GM23248 (cell line): ENCODE results near the gene VPS33A. TPM values are rescaled to one million over a fixed set of nuclear protein-coding genes. Genes with fewer than 3 reads are reported as not detected.

Experiments used
- DNase-seq: peaks from one replicate; pipeline ENCODE4 v3.0.0-alpha.2; 2015
- H2AFZ ChIP-seq: fragments of 200-600 bp; sonication (generic); 2 replicates; pipeline ENCODE4 v1.6.1; 2016; ENCODE audit warnings: antibody characterized with exemption
- H3F3A ChIP-seq: fragments of 200-600 bp; sonication (generic); 2 replicates; pipeline ENCODE4 v1.6.1; 2016; ENCODE audit warnings: mild to moderate bottlenecking, antibody characterized with exemption, mixed run types; ENCODE audit not compliant: insufficient read depth
- H3K27ac ChIP-seq: fragments of 200-600 bp; sonication (generic); 2 replicates; pipeline ENCODE4 v1.5.1; 2016; ENCODE audit warnings: mild to moderate bottlenecking
- H3K27me3 ChIP-seq: fragments of 200-600 bp; sonication (generic); replicated peaks from 2 replicates; pipeline ENCODE4 v1.6.1; 2016; ENCODE audit warnings: mild to moderate bottlenecking; ENCODE audit not compliant: insufficient read depth
- H3K36me3 ChIP-seq: fragments of 200-600 bp; sonication (generic); 2 replicates; pipeline ENCODE4 v1.6.1; 2016; ENCODE audit warnings: low read depth, mild to moderate bottlenecking
- H3K4me1 ChIP-seq: fragments of 200-600 bp; sonication (generic); 2 replicates; pipeline ENCODE4 v1.6.1; 2016; ENCODE audit warnings: mild to moderate bottlenecking; ENCODE audit not compliant: insufficient read depth
- H3K4me2 ChIP-seq: fragments of 200-600 bp; sonication (generic); one replicate; pipeline ENCODE4 v1.6.1; 2016; ENCODE audit warnings: mild to moderate bottlenecking; ENCODE audit not compliant: unreplicated experiment
- H3K4me3 ChIP-seq: fragments of 200-600 bp; sonication (generic); 2 replicates; pipeline ENCODE4 v1.5.1; 2016; ENCODE audit warnings: mild to moderate bottlenecking
- H3K79me2 ChIP-seq: fragments of 200-600 bp; sonication (generic); 2 replicates; pipeline ENCODE4 v1.6.1; 2016; ENCODE audit warnings: mild to moderate bottlenecking; ENCODE audit not compliant: insufficient read depth
- H3K9ac ChIP-seq: fragments of 200-600 bp; sonication (generic); 2 replicates; pipeline ENCODE4 v1.6.1; 2016; ENCODE audit warnings: mild to moderate bottlenecking
- H3K9me2 ChIP-seq: fragments of 200-600 bp; sonication (generic); 2 replicates; pipeline ENCODE4 v1.6.1; 2016; ENCODE audit warnings: mixed run types, mild to moderate bottlenecking, moderate library complexity; ENCODE audit not compliant: insufficient read depth
- H3K9me3 ChIP-seq: fragments of 200-600 bp; sonication (generic); one replicate; pipeline ENCODE4 v1.6.1; 2017; ENCODE audit warnings: low read depth
- H4K20me1 ChIP-seq: fragments of 200-600 bp; sonication (generic); 2 replicates; pipeline ENCODE4 v1.6.0; 2016; ENCODE audit not compliant: insufficient read depth
- EZH2 ChIP-seq: fragments of 200-600 bp; sonication (generic); IDR thresholded peaks from 2 replicates; pipeline ENCODE4 v1.6.1; 2018; ENCODE audit warnings: antibody characterized with exemption, mild to moderate bottlenecking; ENCODE audit not compliant: insufficient read depth, poor library complexity, severe bottlenecking
- EZH2phosphoT487 ChIP-seq: fragments of 200-600 bp; sonication (generic); IDR thresholded peaks from 2 replicates; pipeline ENCODE4 v1.6.1; 2018; ENCODE audit warnings: antibody characterized with exemption, moderate library complexity, mild to moderate bottlenecking, low read depth; ENCODE audit not compliant: insufficient read depth
- WGBS, 2 experiments: methylation state at CpG; one replicate each; pipeline ENCODE4 v1.1.6; 2015 to 2017; ENCODE audit warnings: low lambda C conversion rate in 2 of 2, low coverage in 1 of 2; ENCODE audit errors: missing lambda C conversion rate in 2 of 2; 5-methylcytosine and 5-hydroxymethylcytosine counted together
- in situ Hi-C: fragments of 300-500 bp; cut with MboI; formaldehyde crosslinking; loops from 2 replicates; pipeline ENCODE4 v1.15.0; 2020
- polyA plus RNA-seq: library from polyadenylated mRNA; unstranded; fragments of >200 nt; fragmentation: Nextera tagmentation; extraction: Ambion mirVana; gene quantifications from 2 replicates; pipeline ENCODE4 v1.2.1, GENCODE V29; 2016
- total RNA-seq: library from RNA; depleted of rRNA; stranded (reverse); fragments of >200 nt; shearing (Covaris generic); gene quantifications from 2 replicates; pipeline ENCODE4 v1.2.3, GENCODE V29; 2014

Gene VPS33A
- total and polyA plus RNA-seq, 2 experiments from 2014 or later: 16.0 to 16.2 TPM

DNA sequence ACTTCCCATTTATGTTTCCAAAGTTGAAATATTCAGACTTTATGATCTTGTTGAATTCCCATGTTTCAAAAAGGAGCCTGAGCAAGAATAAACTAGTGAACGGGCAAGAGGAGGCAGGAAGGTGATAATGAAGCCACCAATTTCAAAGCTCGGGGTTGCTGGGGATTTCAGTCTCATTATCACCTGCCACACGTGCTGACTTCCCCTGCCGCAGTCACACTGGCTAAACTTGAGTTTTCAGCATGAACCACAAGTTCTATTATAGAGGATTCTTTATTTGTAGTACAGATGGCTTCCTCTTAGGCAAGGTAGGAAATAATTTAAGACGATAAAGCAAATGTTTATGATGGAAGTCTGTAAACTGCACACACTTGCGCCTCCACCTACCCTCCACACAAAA, 22.3 kb downstream of the VPS33A start:
- TF ChIP-seq EZH2phosphoT487: no peak
- TF ChIP-seq EZH2: no peak
- Histone ChIP-seq H3K27ac (no peak overlapping the region), H3K79me2 (no peaks in the 10 kb centered on the region), H3K9me3 (no peaks in the 10 kb centered on the region), H2AFZ (no peak overlapping the region), H3K4me2 (no peak overlapping the region), H3K36me3 (peaks cover 3% of the 10 kb centered on the region; the same call in 1 of the 2 replicates), H3K4me1 (no peaks in the 10 kb centered on the region), H3K27me3 (no peaks in the 10 kb centered on the region), H3K9ac (no peak overlapping the region), H3K9me2 (no peaks in the 10 kb centered on the region), H4K20me1 (no peaks in the 10 kb centered on the region), H3F3A (no peaks in the 10 kb centered on the region), H3K4me3 (no peak overlapping the region)
- 69 to 78% methylated on average over 6 of the region's 6 CpGs for whole genome bisulfite sequencing, 2 experiments
- DNase-seq: no peak
- in situ Hi-C loops: no loop called here

- Histone ChIP-seq H3K79me2 (no peaks in the 10 kb centered on the region), H3K27ac (no peak overlapping the region), H3K4me3 (no peak overlapping the region), H3K4me1 (no peaks in the 10 kb centered on the region), H2AFZ (no peak overlapping the region), H3K4me2 (no peak overlapping the region), H3F3A (no peaks in the 10 kb centered on the region), H3K9ac (no peak overlapping the region), H3K9me3 (no peaks in the 10 kb centered on the region), H3K9me2 (no peaks in the 10 kb centered on the region), H3K36me3 (peaks cover 4% of the 10 kb centered on the region; the same call in 1 of the 2 replicates), H4K20me1 (no peaks in the 10 kb centered on the region), H3K27me3 (no peaks in the 10 kb centered on the region)
- in situ Hi-C loops: no loop called here
- no peak for DNase-seq
- TF ChIP-seq EZH2phosphoT487: no peak
- no peak for TF ChIP-seq EZH2
- WGBS, 2 experiments: 91 to 92% methylated on average over 5 of the region's 5 CpGs
Measured at GRCh38 chr12:122238861-122239260, 27.4 kb downstream of the VPS33A start.

DNA sequence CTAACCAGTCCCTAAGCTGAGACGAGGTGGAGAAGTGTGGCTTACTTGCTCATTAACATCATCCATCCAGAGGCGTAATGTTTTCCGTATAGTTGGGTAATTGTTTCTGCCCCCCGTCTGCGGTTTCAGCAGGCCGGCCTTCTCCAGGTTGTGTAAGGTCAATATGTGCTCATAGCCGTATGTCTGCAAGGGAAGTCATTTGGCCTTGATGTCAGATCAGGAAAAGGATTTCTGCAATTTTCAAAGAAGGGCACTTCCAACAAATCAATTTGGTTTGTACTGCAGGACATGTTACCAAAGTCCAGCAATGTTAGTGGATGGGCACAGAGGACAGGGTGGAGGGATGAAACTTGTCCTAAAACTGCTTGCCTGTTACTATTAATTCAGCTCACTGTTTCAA, 30.6 kb downstream of the VPS33A start:
- in situ Hi-C loops: no loop called here
- Histone ChIP-seq H3K27ac (no peak overlapping the region), H3K9ac (no peak overlapping the region), H3F3A (no peaks in the 10 kb centered on the region), H3K9me2 (no peaks in the 10 kb centered on the region), H3K4me2 (no peak overlapping the region), H3K9me3 (no peaks in the 10 kb centered on the region), H3K36me3 (peaks cover 4% of the 10 kb centered on the region; the same call in 1 of the 2 replicates), H2AFZ (no peak overlapping the region), H3K4me1 (no peaks in the 10 kb centered on the region), H4K20me1 (no peaks in the 10 kb centered on the region), H3K79me2 (no peaks in the 10 kb centered on the region), H3K27me3 (no peaks in the 10 kb centered on the region), H3K4me3 (no peak overlapping the region)
- no peak for TF ChIP-seq EZH2
- no peak for TF ChIP-seq EZH2phosphoT487
- DNase-seq: no peak
- WGBS, 2 experiments: 98% methylated on average over 7 of the region's 7 CpGs

DNA sequence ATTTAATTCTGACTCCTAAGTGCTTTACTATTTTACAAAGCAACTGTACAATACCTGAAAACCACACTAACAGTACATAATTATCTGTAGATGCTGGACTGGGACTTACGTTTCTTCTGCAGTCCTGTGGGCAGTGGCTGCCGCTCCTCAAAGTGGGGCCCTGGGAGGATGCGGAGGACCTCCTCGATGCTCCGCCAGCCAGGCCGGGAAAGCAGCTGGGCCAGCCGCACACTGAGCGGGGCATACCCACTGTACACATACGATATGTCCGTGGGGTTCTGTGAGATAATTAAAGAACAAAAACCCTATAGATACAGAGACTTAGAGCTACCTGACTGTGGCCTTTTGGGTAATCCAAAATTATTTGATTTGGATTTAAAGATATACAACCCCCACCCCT, 33.6 kb downstream of the VPS33A start:
- DNase-seq: no peak
- in situ Hi-C loops: no loop called here

DNA sequence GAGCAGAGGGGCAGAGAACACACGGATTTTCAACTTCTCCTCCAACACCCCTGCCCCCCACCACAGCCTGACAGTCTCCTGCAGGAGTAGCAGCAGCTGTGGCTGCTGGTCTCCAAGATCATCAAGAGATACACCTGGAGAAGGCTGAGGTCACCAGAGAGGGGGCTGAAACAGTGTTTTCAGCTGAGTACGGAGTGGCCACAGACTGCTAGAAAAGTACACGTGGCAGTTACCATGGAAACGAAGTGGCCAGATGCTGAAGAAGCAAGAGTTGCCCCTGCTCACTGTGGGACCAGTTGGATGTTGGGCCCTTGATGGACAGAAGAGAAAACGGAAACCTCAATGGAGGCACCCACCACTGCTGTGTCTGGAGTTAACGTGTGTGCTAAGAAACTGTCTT, 35.5 kb downstream of the VPS33A start:
- H3K27ac ChIP-seq: no peak overlapping the region
- in situ Hi-C loops: no loop called here
- H3K9ac ChIP-seq: no peak overlapping the region
- H3K4me1 ChIP-seq: 0 out of 2 replicates have a peak, but pooled peaks cover 4% of the 10 kb centered on the region
- no peak overlapping the region for H3K4me2 ChIP-seq
- no peaks in the 10 kb centered on the region; the same call in 1 of the 2 replicates for H3K36me3 ChIP-seq
- 68 to 75% methylated on average over 6 of the region's 6 CpGs for WGBS, 2 experiments
- TF ChIP-seq EZH2phosphoT487: no peak
- TF ChIP-seq EZH2: no peak
- H3K79me2 ChIP-seq: no peaks in the 10 kb centered on the region
- H4K20me1 ChIP-seq: no peaks in the 10 kb centered on the region
- no peaks in the 10 kb centered on the region for H3K9me3 ChIP-seq
- no peak overlapping the region for H3K4me3 ChIP-seq
- no peak overlapping the region for H2AFZ ChIP-seq
- DNase-seq: no peak
- no peaks in the 10 kb centered on the region for H3K9me2 ChIP-seq
- peaks cover 5% of the 10 kb centered on the region; the same call in 1 of the 2 replicates for H3F3A ChIP-seq
- H3K27me3 ChIP-seq: no peaks in the 10 kb centered on the region

More for the DNA sequence above, 33.6 kb downstream of the VPS33A start:
- H3K4me1 ChIP-seq: no peaks in the 10 kb centered on the region
- H2AFZ ChIP-seq: no peak overlapping the region
- no peaks in the 10 kb centered on the region for H3K9me3 ChIP-seq
- 98 to 99% methylated on average over 10 of the region's 10 CpGs for WGBS, 2 experiments
- H3K36me3 ChIP-seq: peaks cover 4% of the 10 kb centered on the region; the same call in 1 of the 2 replicates
- no peaks in the 10 kb centered on the region for H3K9me2 ChIP-seq
- H3K27me3 ChIP-seq: no peaks in the 10 kb centered on the region
- H3K4me3 ChIP-seq: no peak overlapping the region
- H3K4me2 ChIP-seq: no peak overlapping the region
- no peaks in the 10 kb centered on the region; the same call in 1 of the 2 replicates for H3F3A ChIP-seq
- H3K9ac ChIP-seq: no peak overlapping the region
- no peak overlapping the region for H3K27ac ChIP-seq
- no peaks in the 10 kb centered on the region for H4K20me1 ChIP-seq
- TF ChIP-seq EZH2 (no peak), EZH2phosphoT487 (no peak)
- no peaks in the 10 kb centered on the region for H3K79me2 ChIP-seq
